ENCODE results near the gene WDR13. TPM values are rescaled to one million over a fixed set of nuclear protein-coding genes. Genes with fewer than 3 reads are reported as not detected.

Gene WDR13
- polyA plus RNA-seq, 1 donor (not counting 4 experiments of a cell fraction or from before 2014, with no cell fraction given) = 32.8 TPM

- DNase-seq (ENCODE audit: low read depth, low spot score) (no peak), FAIRE-seq (peak; percentile 23)
- Histone ChIP-seq H3K9me3 (ENCODE audit: control insufficient read depth, low read depth, low read length) (no peaks in the 10 kb centered on the region), H3K79me2 (ENCODE audit: control insufficient read depth, insufficient read depth, low read length) (peaks cover 2% of the 10 kb centered on the region), H3K9ac (ENCODE audit: control insufficient read depth, extremely low read depth, insufficient read depth, low read length) (no peak overlapping the region), H4K20me1 (ENCODE audit: control insufficient read depth, extremely low read depth, insufficient read depth, low read length) (no peaks in the 10 kb centered on the region), H3K36me3 (ENCODE audit: control insufficient read depth in 2 of 2, extremely low read depth in 1 of 2, insufficient read depth in 2 of 2, low read length in 2 of 2) (no peaks in the 10 kb centered on the region), H3K4me3 (ENCODE audit: control insufficient read depth in 2 of 3, extremely low read depth in 1 of 3, insufficient read depth in 2 of 3, low read depth in 1 of 3, low read length in 3 of 3) (no peak overlapping the region), H3K27me3 (ENCODE audit: control insufficient read depth, extremely low read depth, insufficient read depth, low read length) (no peaks in the 10 kb centered on the region), H3K27ac (ENCODE audit: control insufficient read depth, insufficient read depth, low read length) (no peak overlapping the region), H2AFZ (ENCODE audit: control insufficient read depth, low read length) (no peak overlapping the region), H3K4me2 (ENCODE audit: control insufficient read depth, extremely low read depth, insufficient read depth, low read depth, low read length) (no peak overlapping the region), H3K9me1 (ENCODE audit: control insufficient read depth, extremely low read depth, insufficient read depth, low read length) (no peaks in the 10 kb centered on the region), H3K4me1 (ENCODE audit: control insufficient read depth, extremely low read depth, insufficient read depth, low read length) (no peaks in the 10 kb centered on the region)
- dilution Hi-C loops (cut with MboI; ENCODE audit: extremely low pct_ligation_motif_present, low sequenced_read_pairs) = no loop called here
- no peak for TF ChIP-seq CTCF (optimal IDR thresholded peaks at IDR 0.05 in 1 of 3, IDR thresholded peaks at IDR 0.05 in 1 of 3, conservative IDR thresholded peaks at IDR 0.05 in 1 of 3; ENCODE audit: extremely low read depth in 1 of 3, insufficient read depth in 2 of 3, low read length in 3 of 3)
Measured at GRCh38 chrX:48569958-48570357, 27.3 kb upstream of the WDR13 start.

- H3K27ac ChIP-seq (ENCODE audit: control insufficient read depth, insufficient read depth, low read length) = peak overlapping the region; percentile 96
- DNase-seq (ENCODE audit: low read depth, low spot score) (no peak), FAIRE-seq (no peak)
- H3K4me1 ChIP-seq (ENCODE audit: control insufficient read depth, extremely low read depth, insufficient read depth, low read length) = peaks cover 13% of the 10 kb centered on the region
- H3K9ac ChIP-seq (ENCODE audit: control insufficient read depth, extremely low read depth, insufficient read depth, low read length) = peak overlapping the region; percentile 98
- dilution Hi-C loops (cut with MboI; ENCODE audit: extremely low pct_ligation_motif_present, low sequenced_read_pairs) = no loop called here
- H3K4me3 ChIP-seq (ENCODE audit: control insufficient read depth in 2 of 3, extremely low read depth in 1 of 3, insufficient read depth in 2 of 3, low read depth in 1 of 3, low read length in 3 of 3) = peak overlapping the region; percentile 47 to 92 (median 60)
- TF ChIP-seq EZH2 (IDR thresholded peaks at IDR 0.05; ENCODE audit: low read length) = no peak
- TF ChIP-seq CTCF (optimal IDR thresholded peaks at IDR 0.05 in 1 of 3, IDR thresholded peaks at IDR 0.05 in 1 of 3, conservative IDR thresholded peaks at IDR 0.05 in 1 of 3; ENCODE audit: extremely low read depth in 1 of 3, insufficient read depth in 2 of 3, low read length in 3 of 3) = no peak
- H3K27me3 ChIP-seq (ENCODE audit: control insufficient read depth, extremely low read depth, insufficient read depth, low read length) = no peaks in the 10 kb centered on the region
- H3K4me2 ChIP-seq (ENCODE audit: control insufficient read depth, extremely low read depth, insufficient read depth, low read depth, low read length) = peak overlapping the region; percentile 85
- H3K79me2 ChIP-seq (ENCODE audit: control insufficient read depth, insufficient read depth, low read length) = peaks cover 20% of the 10 kb centered on the region
- no peaks in the 10 kb centered on the region for H4K20me1 ChIP-seq (ENCODE audit: control insufficient read depth, extremely low read depth, insufficient read depth, low read length)
- H2AFZ ChIP-seq (ENCODE audit: control insufficient read depth, low read length) = peak overlapping the region; percentile 80
- peaks cover 6 to 16% of the 10 kb centered on the region in 2 experiments for H3K36me3 ChIP-seq (ENCODE audit: control insufficient read depth in 2 of 2, extremely low read depth in 1 of 2, insufficient read depth in 2 of 2, low read length in 2 of 2)
- no peaks in the 10 kb centered on the region for H3K9me1 ChIP-seq (ENCODE audit: control insufficient read depth, extremely low read depth, insufficient read depth, low read length)
- H3K9me3 ChIP-seq (ENCODE audit: control insufficient read depth, low read depth, low read length) = no peaks in the 10 kb centered on the region
Measured at GRCh38 chrX:48573690-48574269, 23.5 kb upstream of the WDR13 start.

All from keratinocyte (primary cell).